Measurements from ENCODE around the gene PTPN21.
"Not testable (repeated sequence)": the region's sequence is repeated elsewhere in the genome, so short reads cannot be mapped to it uniquely, and the experiment has no call there.

Gene PTPN21

DNA sequence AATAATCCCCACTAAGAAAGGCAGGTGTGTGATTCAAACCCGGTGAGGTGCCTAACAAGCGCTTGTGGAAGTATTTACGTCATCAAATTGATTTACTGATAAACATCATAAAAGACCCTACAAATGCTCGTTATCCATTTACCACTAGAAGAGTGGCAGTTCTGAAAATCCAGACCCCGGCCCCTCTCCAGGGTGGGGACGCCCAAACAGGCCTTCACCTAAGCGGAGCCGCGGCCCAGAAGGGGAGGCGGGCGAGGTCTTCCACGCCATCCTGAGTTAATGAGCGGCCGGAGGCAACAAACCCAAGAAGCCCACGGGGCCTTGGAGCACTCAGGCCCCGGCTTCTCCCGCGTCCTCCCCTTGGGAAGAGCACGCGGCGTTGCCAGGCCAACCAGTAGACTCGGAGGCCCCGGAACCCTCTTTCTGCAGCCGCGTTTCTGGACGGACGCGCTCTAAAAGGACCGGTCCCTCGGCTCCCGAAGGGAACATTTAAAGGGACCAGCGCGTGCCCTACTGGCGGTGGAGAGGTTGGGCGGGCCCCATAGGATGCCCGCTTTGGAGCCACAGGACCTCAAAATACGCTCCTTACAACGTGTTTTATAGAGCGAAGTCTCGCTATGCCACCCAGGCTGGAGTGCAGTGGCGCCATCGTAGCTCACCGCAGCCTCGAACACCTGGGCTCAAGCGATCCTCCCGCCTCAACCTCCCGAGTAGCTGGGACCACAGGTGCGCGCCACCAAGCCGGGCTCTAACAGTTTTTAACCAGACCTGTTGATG, 3.5 kb downstream of the PTPN21 start:
- peak; percentile 63 for DNase-seq

DNA sequence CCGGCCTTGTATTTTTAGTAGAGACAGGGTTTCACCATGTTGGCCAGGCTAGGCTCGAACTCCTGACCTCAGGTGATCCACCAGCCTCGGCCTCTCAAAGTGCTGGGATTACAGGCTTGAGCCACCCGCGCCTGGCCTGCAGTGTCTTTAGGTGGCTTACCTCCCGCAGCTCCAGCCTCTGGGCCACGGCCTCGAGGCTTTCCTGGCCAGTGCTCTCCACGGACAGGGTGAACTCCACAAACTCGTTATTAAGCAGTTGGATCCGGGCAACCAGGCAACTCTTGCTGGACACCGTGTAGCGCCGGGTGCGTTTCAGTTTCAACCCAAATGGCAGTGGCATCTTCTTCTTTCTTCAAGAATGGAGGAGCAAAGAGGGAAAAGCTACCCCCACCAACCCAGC, 4.7 kb downstream of the PTPN21 start:
- DNase-seq: no peak

DNA sequence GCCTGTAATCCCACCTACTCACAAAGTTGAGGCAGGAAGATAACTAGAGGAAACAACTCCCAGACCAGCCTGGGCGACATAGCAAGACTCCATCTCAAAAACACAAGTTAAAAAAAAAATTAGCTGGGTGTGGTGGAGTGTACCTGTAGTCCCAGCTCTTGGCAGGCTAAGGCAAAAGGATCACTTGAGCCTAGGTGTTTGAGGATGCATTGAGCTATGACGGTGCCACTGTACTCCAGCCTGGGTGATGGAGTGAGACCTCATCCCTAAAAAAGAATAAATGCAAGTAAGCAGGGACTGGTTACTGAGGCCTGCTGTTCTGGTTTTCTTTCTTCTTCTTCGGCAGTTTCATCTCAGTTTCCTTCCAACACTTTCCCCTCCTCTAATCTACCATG, 7.4 kb downstream of the PTPN21 start:
- no peak for DNase-seq

DNA sequence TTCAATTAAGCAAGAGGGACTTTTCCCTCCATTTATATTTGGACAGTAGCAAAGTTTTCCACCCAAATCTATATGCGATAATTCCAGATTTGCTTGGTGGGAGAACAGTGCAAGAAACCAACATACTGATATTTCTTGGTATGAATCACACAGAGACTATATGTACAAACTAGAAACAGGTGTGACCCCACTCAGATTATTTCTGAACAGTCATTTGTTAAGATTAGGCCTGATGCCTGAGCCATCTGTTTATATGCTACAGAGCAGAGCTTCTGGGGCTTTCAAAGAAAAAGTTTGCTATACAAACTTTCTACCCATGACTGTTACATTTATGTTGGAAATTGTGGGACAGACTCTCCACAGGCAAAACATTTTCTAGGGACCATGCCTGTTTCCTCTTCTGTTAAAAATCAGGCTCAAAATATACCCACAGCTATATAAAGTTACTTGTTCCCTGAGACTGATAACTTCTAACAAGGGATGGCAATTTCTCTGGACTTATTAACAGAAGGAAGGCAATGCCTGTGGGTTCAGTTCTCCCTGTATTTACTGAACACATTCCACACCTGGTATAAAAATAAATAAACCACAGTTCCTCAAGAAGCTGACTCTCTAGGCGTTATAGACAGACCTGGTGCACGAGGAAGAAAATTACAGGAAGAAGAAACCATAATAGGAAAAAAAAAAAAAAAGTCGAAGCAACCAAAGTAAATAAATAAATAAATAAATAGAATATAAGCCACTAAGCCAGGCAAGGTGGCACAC, 8.0 kb downstream of the PTPN21 start:
- DNase-seq: no peak

DNA sequence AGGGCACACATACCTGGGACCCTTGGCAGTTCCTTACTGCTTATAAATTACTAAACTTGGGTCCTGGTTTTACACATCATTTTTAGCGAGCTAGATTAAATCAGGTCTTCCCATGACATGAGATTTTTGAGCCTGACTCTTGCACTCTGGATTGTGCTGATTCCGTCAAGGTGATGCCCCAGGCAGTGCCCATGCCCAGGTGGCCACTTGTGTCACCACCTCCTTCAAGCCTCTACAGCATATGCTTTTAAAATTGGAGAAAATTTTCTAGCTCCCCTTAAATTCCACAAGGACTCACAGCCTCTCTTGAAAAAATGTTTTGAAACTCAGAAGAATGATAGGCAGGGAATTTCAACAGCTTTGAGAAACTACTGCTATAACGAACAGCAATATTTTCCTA, 9.6 kb downstream of the PTPN21 start:
- DNase-seq: no peak

DNA sequence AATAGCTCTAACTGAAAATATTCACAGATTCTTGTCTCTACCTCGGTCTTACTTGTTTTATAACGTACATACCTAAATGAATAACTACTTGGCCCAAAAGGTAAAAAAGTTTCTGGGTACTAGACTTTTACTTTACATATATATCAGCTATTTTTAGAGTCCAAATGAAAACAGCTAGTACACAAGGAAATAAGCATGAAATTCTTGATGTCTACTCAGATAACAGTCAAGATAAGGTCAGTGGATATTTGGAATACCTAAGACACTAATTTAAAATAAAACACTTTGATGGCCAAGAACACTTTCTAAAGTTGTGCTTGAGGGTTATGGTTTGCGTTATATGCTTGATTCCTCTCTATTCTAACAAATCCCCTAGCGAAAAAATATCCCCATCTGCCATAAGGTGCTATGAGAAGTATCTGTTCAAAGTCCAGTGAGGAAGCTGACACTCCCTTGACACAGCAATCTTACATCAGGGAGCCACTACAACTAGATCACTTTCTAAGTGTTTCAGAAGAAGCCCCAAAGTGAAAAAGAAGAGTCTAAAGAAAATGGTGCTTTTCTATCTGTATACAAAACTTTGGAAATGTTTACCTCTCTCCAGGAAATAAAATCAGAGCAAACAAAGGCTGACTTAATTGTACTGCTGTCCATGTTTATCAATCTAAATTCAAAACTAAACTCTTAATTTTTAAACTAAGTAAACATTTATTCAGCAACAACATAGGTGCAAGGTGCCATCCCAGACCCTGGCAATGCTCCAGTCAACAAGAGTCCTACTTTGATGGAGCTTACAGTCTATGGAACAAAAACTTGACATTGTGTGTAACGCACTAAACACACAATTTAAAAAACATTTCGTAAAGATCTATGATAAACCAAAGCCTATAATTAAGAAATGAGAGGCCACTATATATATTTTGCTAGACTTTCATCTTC, 11.7 kb downstream of the PTPN21 start:
- no peak for DNase-seq

DNA sequence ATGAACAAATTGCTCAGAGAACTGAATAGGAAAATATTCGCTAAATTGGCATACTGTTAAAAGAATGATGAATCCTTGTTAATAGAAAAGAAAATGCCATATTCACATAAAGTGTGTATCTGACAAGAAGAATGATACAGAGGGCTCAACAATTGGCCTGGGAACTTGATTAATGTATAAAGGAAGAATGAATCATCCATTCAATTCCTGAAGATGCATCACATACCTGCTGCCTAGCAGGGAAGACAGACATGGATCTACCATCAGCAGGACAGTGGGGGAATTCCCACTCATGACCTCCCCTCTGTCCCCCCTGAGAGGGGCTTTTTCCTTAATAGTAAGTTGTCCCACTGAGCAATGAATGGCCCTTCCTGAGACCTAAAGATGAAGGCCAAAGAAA, 13.5 kb downstream of the PTPN21 start:
- no peak for DNase-seq

DNA sequence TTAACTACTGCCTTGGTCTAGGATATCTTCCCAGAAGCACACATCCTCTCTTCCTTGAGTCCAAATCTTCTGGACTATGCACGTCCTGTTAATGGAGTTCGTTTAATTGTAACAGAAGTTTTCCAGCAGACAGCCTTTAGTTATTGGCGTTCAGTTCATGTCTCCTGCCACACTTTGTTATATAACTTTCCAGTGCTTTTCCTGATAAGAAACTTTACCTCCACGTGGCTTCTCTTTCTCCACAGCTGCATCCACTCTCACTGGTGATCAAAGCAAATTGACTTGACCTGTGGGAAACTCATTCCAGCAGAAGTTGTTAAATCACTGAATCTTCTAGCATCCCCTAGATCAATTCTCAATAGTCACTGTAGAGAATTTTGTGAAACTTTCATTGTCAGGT, 19.0 kb downstream of the PTPN21 start:
- DNase-seq: no peak

DNA sequence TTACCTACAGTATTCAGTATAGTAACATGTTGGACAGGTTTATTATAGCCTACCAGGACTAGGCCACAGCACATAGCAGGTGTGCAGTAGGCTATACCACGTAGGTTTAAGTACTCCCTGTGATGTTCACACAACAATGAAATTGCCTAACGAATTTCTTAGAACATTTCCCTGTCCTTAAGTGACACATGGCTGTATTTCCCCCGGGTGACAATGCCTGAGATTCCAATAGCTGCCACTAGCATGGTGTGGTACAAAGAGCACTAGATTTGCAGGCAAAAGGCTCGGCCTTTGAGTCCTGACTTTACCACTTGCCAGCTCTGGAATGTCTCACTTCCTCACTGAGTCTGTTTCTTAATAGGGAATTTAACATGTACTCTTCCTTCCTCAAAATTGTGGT, 19.7 kb downstream of the PTPN21 start:
- no peak for DNase-seq

DNA sequence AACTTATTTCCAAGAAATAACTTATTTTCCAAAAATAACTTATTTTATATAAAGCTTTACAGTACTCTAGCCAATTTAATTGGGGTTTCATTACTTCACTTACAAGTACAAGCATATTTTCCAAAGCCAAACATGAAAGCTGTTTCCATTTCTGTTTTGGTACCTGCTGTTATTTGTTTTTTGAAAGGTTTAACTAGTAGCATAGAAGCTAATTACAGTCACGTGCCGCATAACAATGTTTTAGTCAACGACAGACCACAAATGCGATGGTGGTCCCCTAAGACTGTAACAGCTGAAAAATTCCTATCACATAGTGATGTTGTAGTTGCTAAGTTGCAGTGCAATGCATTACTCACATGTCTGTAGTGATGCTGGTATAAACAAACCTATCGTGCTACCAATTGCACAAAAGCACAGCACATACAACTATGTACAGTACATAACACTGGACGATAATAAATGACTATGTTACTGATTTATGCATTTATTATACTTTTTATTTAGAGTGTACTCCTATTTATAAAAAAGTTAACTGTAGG, 21.7 kb downstream of the PTPN21 start:
- DNase-seq: no peak

DNA sequence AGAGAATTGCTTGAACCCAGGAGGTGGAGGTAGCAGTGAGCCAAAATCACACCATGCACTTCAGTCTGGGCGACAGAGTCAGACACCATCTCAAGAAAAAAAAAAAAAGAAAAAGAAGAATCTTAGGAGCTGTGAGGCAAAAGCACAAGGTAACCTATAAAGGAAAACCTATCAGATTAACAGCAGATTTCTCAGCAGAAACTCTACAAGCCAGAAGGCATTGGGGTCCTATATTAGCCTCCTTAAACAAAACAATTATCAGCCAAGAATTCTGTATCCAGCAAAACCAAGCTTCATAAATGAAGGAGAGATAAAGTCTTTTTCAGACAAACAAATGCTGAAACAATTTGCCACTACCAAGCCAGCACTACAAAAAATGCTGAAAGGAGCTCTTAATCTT, 24.9 kb downstream of the PTPN21 start:
- DNase-seq: not testable (repeated sequence)

DNA sequence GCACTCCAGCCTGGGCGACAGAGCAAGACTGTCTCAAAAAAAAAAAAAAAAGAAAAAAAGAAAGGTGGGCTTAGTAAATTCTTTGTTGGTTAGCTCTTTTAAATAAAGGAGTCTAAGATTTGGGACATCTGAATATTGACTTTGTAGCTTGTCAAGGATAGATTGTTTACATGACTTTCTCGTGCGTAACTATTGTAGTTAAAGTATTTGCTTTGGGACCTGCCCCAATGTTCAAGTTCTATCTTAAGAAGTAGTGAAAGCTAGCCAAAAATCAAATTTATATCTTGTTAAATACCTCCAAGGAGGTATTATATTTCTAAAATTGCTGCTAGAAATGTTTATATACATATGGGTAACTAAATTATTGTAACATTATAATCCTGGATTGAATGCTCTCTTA, 32.4 kb downstream of the PTPN21 start:
- no peak for DNase-seq

DNA sequence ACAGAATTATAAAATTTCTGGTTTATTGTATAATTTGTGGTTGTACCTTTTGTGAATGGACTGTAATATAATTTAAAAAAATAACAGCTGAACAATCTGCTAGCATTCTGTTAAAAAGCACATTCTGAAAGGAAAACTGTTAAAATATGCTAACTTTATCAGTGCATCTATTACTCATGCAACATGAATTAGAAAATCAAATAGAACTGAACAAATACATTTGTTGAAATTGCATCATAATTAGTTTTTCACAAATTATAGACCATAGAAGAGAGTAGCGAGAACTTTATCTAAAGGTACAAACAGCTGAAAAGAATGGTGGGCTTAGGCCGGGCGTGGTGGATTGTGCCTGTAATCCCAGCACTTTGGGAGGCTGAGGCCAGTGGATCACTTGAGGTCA, 33.0 kb downstream of the PTPN21 start:
- no peak for DNase-seq

DNA sequence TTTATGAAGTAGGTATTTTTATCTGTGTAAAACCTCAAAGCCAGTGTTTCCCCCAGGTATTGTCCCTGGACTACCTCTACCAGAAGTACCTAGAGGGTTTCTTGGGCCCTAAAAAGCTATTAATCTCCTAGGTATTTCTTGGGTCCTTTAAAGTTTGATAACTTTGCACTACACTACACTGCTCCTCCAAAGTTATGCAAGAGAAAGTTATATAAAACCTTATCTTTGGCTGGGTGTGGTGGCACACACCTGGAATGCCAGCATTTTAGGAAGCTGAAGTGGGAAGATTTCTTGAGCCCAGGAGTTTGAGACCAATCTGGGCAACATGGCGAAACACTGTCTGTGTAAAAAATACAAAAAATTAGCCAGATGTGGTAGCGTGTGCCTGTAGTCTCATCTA, 34.9 kb downstream of the PTPN21 start:
- DNase-seq: no peak

DNA sequence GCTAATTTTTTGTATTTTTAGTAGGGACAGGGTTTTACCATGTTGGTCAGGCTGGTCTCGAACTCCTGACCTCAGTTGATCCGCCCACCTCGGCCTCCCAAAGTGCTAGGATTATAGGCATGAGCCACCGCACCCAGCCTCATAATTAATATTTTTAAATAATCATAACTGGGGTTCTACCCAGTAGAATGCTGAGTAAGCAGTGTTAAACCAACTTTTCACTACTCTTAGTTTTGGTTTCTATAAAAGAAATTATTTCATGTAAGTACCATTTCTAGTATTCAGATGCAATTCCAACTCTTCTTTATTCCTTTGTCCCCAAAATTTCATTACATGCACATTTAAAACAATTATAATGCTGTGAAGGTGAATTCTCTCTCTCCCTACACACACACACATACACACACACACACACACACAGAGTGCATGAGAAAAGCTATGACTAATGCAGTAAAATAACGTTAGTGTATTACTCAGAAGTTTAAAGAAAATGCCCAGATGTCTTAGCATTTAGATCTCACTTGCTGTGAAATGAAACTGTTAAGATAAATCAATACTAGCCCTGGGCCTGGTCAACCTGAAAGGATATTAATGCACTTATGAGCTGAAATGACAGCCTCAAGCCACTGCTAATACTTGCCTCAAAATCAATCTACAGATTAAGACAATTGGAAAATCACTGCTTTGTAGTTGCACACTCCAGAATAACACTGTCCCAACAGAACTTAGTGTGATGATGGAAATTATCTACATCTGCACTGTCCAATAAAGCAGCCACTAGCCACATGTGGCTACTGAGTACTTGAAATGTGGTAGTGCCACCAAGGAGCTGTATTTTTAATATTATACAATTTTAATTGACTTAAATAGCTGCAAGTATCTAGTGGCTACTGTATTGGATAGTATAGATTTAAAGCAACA, 36.0 kb downstream of the PTPN21 start:
- DNase-seq: no peak

DNA sequence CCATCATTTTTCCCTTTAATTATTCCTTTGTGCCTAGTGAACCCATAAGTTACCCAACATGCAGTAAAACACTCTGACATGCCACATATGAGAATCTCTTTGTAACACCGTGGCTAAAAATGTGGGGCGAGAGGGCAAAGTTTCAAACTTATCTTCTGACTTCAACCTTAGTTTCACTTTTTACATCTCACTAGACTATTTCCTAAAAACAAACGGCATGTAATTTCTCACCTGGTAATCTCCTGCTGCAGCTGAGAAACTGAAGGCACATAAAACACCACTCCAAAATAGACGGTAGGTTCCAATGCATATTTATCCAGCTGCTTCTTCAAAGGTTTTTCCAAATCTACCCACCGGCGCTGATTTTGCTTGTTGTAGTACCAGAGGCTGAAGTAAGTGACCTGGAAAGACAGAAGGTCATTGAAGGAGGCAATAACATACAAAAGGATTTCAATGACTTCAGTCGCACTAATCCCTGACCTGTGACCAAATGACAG, 37.9 kb downstream of the PTPN21 start:
- no peak for DNase-seq

DNA sequence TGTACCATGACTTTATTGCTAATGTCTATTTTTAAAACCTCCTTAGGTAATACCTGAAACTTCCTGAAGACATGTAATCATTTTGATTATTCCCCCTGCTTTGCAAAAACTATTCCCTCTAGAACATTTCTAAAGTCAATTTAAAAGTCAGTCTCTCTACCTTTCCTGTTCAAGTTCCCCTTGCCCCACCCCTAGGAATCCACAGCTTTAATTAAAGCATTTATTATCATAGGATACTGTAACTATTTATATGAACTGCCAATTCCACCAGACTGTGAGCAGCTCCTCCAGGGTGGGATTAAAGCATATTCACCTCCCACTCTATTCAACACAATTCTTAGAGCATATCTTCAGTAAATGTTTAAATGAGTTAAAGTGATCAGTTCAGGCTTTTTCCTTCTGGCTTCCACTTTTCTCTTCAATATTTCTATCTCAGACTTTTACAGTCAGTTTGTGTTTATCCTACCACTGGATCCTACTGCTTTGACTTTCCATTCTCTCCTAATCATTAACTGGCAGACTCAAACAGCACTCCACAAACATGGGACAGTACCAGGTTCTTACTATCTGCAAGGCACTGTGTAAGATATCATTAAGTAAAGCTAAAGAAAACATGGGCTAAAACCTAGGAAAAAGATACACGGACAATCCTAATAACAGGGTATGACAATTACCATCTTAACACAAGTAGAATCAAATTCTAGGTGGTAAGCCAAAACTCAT, 39.1 kb downstream of the PTPN21 start:
- DNase-seq: no peak

DNA sequence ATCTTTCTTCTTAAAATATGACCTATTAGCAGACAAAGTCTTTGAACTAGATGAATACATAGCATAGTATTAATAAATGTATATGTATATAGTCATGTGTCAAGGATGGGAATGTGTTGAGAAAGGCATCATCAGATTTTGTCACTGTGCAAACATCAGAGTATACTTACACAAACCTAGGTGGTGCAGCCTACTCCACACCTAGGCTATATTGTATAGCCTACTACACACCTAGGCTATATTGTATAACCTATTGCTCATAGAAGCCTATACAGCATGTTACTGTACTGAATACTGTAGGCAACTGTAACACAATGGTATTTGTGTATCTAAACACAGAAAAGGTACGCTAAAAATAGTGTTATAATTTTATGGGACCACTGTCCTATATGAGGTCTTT, 47.6 kb downstream of the PTPN21 start:
- DNase-seq: no peak

DNA sequence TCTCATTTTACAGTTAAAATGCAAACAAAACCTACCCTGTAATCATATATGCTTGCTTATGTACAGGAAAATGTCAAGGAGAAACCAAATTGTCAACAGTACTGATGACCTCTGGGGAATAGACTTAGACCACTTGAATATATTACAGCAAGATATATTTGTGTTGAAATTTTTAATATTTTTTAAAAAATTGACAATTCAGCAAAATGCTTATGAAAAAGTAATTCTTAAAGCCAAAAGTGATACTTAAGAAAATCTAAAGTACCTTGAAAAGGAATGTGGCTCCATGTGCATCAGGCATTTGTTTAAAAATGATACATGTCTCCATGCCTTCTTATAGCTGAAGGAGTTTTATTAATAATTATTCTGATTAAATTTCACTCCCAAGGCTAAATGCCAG, 49.2 kb downstream of the PTPN21 start:
- DNase-seq: no peak

DNA sequence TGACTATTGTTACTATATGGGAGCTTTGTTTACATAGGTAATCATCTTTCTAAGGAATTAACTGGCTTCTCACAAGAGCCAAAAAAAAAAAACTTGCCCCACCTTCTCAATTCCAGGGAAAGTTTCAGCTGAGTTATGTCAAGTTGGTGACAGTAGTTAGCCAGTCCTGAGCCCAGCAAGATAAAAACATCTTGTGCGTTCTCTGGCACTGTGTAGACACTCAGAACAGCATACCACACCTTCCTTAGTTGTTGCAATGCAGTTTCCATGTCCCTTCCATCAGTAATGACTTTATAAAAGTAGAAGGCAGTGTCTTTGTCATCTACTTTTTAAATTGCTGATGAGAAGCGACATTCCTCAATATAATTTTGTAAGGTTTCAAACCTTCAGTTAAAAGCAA, 50.2 kb downstream of the PTPN21 start:
- DNase-seq: no peak

DNA sequence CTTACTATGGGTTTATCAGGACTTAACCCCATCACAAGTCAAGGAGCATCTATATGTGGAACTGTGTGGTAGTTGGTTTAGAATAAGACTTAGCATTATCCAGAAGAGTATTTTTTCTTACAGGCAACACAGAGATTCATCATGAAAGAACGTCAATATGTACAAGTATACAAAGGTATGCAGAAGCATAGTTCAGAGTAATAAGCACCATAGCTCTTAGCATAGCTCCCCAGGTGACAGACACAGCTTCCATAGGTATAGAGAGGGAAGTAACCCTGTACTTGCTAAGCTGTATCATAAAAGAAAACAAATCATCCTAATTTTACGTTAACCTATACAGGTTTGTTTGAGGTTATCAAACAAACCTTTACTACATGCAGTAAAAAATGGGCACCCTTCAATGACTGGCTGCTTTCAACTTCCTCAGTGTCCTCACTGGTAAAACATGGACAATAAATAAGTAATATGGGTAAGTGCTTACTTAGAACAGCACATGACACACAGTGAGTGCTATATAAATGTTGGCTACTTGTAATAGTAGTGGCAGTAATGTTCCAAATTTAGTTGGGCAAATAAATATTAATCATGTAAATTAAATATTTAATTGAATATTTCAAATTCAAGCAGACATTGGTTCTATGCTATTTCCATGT, 50.9 kb downstream of the PTPN21 start:
- DNase-seq: no peak
